HG02798 (cell line): ENCODE data around the gene MADD.

Source experiments
- ATAC-seq: cut with Tn5 transposase; IDR thresholded peaks from one replicate; pipeline ENCODE4 v1.9.1; 2021; ENCODE audit warnings: mild to moderate bottlenecking; ENCODE audit not compliant: unreplicated experiment, poor library complexity

Gene MADD

DNA sequence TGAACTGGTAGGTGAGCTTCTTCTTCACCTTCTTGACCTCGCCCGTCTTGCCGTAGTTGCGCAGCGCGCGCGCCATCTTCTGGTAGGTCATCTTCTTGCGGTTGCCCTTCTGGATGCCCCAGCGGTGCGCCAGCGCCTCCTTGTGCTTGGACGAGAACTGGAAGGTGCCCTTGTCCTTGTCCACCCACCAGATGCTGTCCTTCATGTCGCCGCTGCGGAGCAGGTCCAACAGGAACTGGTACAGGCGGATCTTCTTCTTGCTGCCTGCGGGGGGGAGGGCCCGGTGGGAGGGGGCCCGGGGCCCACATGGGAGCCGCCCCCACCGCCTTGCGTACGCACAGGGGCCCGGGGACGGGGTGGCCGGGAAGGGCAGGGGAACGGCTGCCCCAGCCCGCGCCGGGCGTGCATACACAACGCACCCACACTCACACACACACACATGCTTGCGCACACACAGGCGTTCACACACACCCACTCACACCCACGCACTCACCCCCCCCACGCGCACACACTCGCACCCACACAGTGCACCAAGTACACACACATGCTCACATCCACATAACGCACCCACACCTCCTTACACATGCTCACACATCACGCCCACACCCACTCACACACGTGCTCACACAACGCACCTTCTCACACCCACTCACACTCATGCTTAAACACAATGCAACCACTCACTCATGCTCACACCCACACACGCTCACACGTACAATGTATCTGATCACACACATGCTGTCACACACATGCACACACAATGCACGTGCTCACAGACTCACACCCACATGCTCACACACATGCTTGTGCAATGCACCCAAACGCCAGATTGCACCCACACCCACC, 85.6 kb downstream of the MADD start:
- ATAC-seq = no peak

DNA sequence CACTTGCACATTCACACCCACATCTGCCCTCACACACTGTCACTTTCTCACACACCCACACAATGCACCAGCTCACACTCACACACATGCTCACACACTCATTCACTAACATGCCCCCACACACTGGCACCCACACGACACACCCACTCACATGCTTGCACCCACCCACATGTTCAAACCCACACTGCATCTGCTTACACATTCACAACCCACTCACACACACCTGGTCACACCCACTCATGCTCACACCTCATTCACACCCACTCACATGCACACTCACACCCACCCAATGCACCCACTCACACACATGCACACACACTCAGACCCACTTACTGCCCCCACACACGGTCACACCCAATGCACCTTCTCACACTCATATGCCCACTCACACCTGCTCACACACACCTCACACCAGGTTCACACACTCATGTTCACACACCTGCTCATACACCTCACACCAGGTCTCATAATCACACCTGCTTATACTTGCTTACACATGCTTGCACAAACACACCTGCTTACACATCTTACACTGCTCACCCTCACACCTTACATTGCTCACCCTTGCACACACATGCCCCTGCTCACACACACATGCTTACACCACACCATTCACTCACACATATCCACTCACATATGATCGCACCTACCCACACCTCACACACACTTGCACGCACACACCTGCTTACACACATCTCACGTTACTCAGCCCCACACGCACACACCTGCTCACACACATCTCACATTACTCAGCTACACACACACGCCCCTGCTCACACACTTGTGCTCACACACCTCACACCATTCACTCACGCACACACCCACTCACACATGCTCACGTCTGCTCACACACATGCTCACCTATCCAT, 86.4 kb downstream of the MADD start:
- ATAC-seq = no peak

- no peak for ATAC-seq
Measured at GRCh38 chr11:47356998-47357329, 87.0 kb downstream of the MADD start.

GRCh38 chr11:47357985-47358730, 88.2 kb downstream of the MADD start:
- ATAC-seq = no peak

- no peak for ATAC-seq
Measured at GRCh38 chr11:47358731-47359051, 88.8 kb downstream of the MADD start.

DNA sequence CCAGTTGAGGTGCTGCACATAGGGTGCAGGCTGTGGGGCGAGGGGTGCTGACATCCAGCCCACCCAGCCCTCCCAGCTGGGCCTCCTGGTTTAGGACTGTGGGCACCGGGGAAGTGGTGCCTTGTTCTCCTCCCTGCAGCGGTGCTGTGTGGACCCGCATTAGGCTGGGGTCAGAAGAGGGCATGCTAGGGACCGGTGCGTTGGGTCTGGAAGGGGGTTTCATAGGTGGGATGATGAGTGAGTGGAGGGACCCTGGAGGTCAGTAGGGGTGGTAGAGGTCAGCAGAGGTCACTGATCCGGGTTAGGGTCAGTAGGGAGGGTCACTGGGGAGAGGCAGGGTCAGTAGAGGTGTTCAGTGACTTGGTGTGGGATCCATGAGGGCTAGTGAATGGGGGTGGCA, 89.2 kb downstream of the MADD start:
- ATAC-seq = no peak

GRCh38 chr11:47359586-47359985, 89.7 kb downstream of the MADD start:
- ATAC-seq = no peak

- no peak for ATAC-seq
Measured at GRCh38 chr11:47360341-47360740, 90.4 kb downstream of the MADD start.

DNA sequence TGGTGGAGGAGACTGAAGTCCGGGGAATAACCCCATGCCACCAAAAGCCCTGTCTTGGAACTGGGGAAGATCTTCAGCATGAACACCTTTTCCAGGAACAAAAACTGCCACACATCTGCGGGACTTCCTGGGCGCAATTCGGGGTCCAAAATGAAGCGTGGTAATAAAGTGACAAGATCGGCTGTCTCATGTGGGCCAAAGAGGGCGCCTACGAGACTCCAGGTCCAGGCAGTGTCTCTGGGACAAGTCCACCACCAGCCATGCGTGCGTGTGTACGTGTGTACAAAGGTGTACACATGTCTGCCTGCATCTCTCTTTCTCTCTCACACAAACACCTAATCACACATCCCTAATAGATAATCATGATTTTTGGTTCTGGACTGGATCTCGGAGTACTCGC, 91.5 kb downstream of the MADD start:
- no peak for ATAC-seq

DNA sequence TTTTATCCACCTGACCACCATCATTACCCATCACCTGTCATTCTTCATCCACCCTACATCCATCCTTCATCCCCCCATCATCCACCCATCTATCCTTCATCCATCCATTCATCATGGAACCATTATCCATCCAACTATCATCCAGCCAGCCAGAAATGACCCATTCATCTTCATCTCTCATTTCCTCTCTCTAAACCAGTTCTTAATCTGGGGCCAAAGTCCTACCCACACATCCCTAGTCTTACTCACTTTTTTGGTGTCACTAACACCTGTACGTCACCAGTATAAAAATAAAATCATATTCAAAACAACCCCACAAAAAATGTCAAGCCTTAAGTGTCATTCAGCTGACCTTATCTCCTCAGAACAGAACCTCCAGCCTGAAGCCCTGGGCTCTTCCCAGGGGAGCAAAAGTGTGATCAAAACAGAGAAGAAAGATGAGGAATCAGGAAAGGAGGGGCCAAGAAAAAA, 96.1 kb downstream of the MADD start:
- peak; percentile 39 for ATAC-seq

- no peak for ATAC-seq
Measured at GRCh38 chr11:47369676-47370075, 99.7 kb downstream of the MADD start.

DNA sequence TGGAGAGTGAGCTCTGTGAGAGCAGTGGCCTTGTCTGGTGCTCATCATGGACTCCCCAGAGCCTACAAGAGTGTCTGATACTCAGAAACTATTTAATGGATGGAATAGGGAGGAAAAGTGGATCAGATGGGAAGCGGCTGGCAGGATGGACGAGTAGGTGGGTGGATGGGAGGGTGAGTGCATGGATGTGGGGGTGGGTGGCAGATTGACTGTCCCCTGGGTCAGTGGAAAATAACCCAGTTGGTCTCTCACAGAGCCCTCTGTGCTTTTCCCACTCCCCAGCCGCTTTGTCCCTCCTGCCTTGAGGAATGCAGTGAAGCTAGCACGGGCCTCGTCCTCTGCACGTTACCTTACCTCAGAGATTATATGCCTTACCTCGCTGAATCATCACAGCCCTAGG, 102.5 kb downstream of the MADD start:
- no peak for ATAC-seq

DNA sequence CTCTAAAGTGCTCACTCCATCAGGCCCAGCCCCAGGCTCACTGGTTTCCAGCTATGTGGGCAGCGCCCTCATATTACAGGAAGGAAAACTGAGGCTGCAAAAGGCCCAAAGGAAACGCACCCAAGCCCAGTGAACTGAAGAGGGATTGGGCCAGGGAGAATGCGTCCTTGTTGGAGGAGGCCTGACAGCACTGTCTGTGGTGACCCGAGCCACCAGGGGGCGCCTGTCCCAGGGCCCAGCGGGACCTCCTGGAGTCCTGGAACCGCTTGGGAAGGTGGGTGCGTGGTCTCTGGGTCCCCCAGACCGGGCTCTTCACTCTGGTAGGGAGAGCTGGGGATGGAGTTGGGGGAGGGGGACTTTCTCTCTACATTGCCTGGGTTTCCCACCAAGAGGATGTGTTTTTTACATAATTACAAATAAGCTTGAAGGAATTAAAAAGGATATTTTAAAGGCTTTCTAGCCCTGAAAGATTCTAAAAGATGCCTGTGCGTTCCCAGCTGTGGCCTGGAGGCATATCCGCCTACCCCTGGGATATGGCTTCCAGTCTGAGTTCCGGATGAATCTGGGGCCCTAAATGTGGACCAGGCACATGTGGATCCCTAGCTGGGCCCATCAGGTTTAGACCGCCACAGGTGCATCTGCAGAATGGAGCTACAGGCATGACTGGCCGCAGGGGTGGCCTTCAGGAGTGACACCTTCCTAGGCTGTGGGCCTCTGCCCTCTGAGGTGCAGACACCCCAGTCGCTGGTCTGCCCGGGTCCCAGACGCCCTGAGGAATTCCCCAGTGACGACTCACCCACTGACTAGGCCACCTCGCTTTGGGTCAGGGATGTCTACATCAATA, 104.2 kb downstream of the MADD start:
- peak; percentile 38 for ATAC-seq

- no peak for ATAC-seq
Measured at GRCh38 chr11:47374720-47375019, 104.7 kb downstream of the MADD start.

- ATAC-seq = no peak
Measured at GRCh38 chr11:47375020-47375419, 105.1 kb downstream of the MADD start.

GRCh38 chr11:47375546-47376085, 105.7 kb downstream of the MADD start:
- ATAC-seq = no peak

- no peak for ATAC-seq
Measured at GRCh38 chr11:47376107-47376524, 106.2 kb downstream of the MADD start.

GRCh38 chr11:47376525-47377371, 106.8 kb downstream of the MADD start:
- no peak for ATAC-seq

DNA sequence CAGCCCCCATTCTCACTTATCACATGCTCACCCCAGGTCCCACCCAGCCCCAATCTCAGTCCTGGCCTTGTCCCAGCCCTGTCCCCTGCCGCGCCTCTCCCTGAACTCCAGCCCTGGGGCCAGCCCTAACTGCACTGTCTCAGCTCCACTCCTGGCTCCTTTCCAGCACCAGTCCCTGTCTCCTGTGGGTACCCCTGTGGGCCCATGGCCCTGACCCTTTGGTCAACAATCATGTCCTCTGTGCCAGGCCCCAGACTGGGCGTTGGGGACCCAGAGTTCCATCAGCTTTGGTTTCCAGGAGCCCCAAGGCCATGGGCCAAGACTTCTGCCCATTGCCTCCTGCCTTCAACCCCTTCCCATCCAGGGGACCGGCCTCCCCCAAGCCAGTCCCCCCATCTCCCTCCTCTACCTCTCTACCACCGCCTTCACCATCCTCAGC, 107.7 kb downstream of the MADD start:
- ATAC-seq = no peak
